IPS-11a (cell line): ENCODE results near the gene TRIM49D1.
"Not testable (repeated sequence)": the region's sequence is repeated elsewhere in the genome, so short reads cannot be mapped to it uniquely, and the experiment has no call there.

Source experiments
- H3K4me3 ChIP-seq: one replicate; pipeline ENCODE4 v1.5.1; 2013; ENCODE audit warnings: low read depth, low read length, control low read depth

The TRIM49D1 gene, protein sequence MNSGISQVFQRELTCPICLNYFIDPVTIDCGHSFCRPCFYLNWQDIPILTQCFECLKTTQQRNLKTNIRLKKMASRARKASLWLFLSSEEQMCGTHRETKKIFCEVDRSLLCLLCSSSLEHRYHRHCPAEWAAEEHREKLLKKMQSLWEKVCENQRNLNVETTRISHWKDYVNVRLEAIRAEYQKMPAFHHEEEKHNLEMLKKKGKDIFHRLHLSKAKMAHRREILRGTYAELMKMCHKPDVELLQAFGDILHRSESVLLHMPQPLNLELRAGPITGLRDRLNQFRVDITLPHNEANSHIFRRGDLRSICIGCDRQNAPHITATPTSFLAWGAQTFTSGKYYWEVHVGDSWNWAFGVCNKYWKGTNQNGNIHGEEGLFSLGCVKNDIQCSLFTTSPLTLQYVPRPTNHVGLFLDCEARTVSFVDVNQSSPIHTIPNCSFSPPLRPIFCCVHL

GRCh38 chr11:89922195-89922660 is at the start of gene TRIM49D1:
TSS of gene TRIM49D1 (minus strand) at chr11:89922245. CDS start at chr11:89917710, 4,535 bp downstream.
- H3K4me3 ChIP-seq = no peak within 1 kb of the TSS

DNA sequence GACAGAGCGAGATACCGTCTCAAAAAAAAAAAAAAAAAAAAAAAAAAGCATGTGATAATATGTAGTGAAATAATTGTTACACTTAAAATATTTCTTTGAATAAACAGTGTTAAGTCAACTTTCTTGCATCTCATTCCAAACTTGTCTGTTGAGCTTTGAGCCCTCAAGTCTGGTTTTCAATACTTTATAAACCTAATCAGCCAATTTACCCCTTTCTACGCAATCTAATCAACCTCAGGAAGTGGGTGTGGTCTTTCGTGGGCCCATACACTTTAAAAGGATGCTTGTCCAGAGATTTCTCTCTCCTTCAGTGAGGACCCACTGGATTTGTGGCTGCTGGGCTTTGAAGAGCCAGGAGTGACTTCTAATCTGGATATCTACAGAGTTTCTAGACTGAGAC is 43.7 kb upstream of the TRIM49D1 start, which contains the start of gene TRIM64:
TRIM64 (plus strand) TSS at position 301 of the 400 bp plus-strand sequence. CDS start 2,467 bp downstream, outside the sequence.
- not testable (repeated sequence) for H3K4me3 ChIP-seq

DNA sequence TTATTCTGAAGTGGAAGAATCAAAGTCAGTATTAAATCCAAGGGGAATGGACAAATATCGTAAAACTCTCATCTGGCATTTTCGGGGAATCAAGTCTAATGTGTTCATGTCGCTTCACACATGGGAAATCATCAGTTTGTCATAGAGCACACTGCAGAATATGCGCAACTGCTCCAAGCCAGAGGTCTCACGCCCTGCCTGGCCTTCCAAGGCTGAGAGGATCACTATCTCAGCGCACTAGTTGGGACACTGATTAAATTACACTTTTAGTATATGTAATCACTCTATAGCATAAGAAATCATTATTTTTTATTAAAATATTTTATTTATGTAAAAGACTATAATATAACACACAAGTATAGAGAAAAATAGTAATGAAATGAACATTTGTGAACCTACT is 38.8 kb upstream of the TRIM49D1 start:
- not testable (repeated sequence) for H3K4me3 ChIP-seq

DNA sequence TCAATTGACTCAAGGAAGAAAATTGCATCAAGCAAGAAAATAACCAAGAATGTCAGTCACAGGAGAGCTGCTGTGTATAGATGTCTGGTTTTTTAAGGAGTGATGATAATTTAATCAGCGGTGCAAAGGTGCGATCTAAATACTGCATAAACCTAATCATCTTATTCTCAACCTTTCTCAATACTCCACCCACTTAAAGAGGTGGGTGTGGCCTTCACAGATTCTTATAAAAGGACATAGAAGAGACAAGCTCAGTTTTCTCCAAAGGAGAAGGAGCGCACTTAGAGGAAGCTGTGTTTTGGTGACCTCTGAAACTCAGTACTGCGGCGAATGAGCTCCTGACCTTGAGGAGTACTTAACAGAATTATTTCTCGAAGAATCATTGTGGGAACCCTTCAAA is 1.7 kb upstream of the TRIM49D1 start, which contains the start of gene TRIM49D2:
TRIM49D2 (plus strand) TSS at position 301 of the 400 bp plus-strand sequence. CDS start 2,698 bp downstream, outside the sequence.
- H3K4me3 ChIP-seq = not testable (repeated sequence)

DNA sequence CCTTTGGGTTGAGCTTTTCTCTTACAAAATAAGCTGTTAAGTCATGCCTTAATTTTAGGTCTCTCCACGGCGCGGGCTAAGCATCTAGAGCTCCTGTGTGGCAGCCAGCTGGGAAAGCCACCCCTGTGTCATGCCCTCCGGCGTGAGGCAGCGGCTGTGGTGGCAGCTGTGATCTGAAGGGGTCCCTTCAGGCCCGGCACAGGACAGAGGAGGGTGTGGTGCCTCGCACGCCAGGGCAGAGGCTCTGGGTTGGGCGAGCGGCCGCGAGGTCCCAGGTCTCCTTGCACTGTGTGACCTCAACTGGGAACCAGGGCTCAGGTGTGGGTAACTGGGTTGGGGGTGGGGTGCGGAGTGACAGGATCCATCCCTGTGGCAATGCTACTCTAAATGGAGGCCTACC is 21.2 kb downstream of the TRIM49D1 start:
- not testable (repeated sequence) for H3K4me3 ChIP-seq

DNA sequence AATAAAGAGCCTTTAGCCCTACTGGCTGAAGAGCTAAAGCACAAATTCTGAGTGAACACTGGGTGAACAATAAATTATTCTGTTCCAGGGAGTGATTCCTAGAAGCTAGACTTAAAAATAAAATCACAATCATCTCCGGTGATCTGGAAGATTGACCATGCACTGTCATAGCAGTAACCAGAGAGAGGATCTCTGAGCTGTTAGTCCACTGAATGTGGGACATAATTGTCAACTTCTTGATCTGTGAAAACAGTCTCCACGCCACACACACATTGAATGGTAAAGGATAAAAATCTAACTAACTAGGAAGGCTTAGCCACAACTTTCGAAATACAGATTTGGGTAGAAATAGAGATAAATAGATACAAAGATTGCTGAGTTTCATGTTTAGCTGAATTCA is 28.8 kb downstream of the TRIM49D1 start:
- not testable (repeated sequence) for H3K4me3 ChIP-seq

- H3K4me3 ChIP-seq = not testable (repeated sequence)
Measured at GRCh38 chr11:89877511-89877910, 44.5 kb downstream of the TRIM49D1 start.

DNA sequence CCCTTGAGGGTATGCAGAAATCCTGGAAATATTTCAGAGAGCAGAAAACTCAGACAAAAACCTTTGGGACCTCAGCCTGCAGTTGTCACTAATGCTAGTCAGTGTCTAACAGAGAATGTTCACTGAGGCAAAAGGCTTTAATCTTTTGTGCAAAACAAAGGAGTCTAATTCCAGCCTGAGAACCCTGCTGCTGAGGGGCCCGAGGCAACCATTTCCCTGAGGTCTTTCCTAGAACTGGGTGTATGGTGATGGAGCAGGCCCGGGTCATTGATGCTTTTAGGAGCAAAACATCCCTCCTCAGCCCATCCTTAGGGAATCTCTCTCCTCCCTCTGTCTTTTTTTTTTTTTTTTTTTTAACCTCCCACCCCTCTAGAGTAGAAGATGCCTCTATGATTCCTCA is 49.5 kb downstream of the TRIM49D1 start:
- not testable (repeated sequence) for H3K4me3 ChIP-seq

DNA sequence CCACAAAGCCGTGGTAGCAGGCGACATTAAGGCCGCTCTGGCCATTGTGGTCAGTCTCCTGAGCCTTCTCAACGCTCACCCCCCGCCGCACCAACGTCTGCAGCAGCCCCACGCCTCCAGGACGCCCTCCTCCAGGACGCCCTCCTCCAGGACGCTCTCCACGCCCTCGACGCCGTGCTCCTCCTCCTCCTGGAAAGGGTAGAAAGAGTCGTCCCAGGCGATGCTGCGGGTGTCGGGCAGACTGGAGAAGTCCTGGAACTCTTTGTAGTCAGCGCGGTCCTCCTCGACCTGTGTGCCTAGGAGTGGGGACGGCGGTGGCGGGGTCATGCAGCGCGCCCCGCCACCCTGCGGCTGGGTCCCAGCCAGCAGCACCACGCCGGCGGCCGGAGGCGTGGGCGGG is 56.8 kb downstream of the TRIM49D1 start:
- not testable (repeated sequence) for H3K4me3 ChIP-seq

GRCh38 chr11:89863906-89864704 is 57.9 kb downstream of the TRIM49D1 start:
- not testable (repeated sequence) for H3K4me3 ChIP-seq
